Mesothelial cell of epicardium (in vitro differentiated cells): ENCODE data around the gene YWHAG. TPM values are rescaled to one million over a fixed set of nuclear protein-coding genes. Genes with fewer than 3 reads are reported as not detected.
A peak's percentile ranks its signal among the peaks of the same experiment; 100 is the strongest.
"Not testable (repeated sequence)": the region's sequence is repeated elsewhere in the genome, so short reads cannot be mapped to it uniquely, and the experiment has no call there.

Source experiments
- DNase-seq, 2 experiments: peaks; one replicate each; pipeline ENCODE4 v3.0.0; 2021; ENCODE audit warnings: low spot score in 2 of 2; ENCODE audit not compliant: unreplicated experiment in 2 of 2
- H3K27ac Mint-ChIP-seq: 2 replicates; pipeline ENCODE4 v1.8.0; 2021; ENCODE audit warnings: mixed read lengths
- H3K27me3 Mint-ChIP-seq: 2 replicates; pipeline ENCODE4 v1.8.0; 2021; ENCODE audit warnings: low read depth, mixed read lengths
- H3K36me3 Mint-ChIP-seq: 2 replicates; pipeline ENCODE4 v1.8.0; 2021; ENCODE audit warnings: mixed read lengths
- H3K4me1 Mint-ChIP-seq: 2 replicates; pipeline ENCODE4 v1.8.0; 2021; ENCODE audit warnings: mixed read lengths
- H3K4me3 Mint-ChIP-seq: 2 replicates; pipeline ENCODE4 v1.8.0; 2021; ENCODE audit warnings: mild to moderate bottlenecking, moderate library complexity, mixed read lengths
- H3K9me3 Mint-ChIP-seq: 2 replicates; pipeline ENCODE4 v1.8.0; 2021; ENCODE audit warnings: mixed read lengths
- CTCF ChIP-seq: fragments of 200-600 bp; sonication (generic); IDR thresholded peaks from one replicate; pipeline ENCODE4 v1.5.0; 2021; ENCODE audit warnings: antibody characterized with exemption; ENCODE audit not compliant: unreplicated experiment
- total RNA-seq: library from RNA; stranded (reverse); gene quantifications from 3 replicates; pipeline ENCODE4 v1.2.1, GENCODE V29; 2021

The YWHAG gene
- total RNA-seq, 1 donor from 2014 or later: 145 TPM

GRCh38 chr7:76291351-76292212 is 67.2 kb downstream of the YWHAG start:
- no peaks in the 10 kb centered on the region for H3K27me3 Mint-ChIP-seq
- H3K4me3 Mint-ChIP-seq: peak overlapping the region; percentile 48
- peak; percentile 97 for TF ChIP-seq CTCF
- no peaks in the 10 kb centered on the region for H3K36me3 Mint-ChIP-seq
- H3K4me1 Mint-ChIP-seq: peaks cover 42% of the 10 kb centered on the region
- H3K27ac Mint-ChIP-seq: peak overlapping the region; percentile 98
- peak; percentile 70 to 98 for DNase-seq
- H3K9me3 Mint-ChIP-seq: no peaks in the 10 kb centered on the region

DNA sequence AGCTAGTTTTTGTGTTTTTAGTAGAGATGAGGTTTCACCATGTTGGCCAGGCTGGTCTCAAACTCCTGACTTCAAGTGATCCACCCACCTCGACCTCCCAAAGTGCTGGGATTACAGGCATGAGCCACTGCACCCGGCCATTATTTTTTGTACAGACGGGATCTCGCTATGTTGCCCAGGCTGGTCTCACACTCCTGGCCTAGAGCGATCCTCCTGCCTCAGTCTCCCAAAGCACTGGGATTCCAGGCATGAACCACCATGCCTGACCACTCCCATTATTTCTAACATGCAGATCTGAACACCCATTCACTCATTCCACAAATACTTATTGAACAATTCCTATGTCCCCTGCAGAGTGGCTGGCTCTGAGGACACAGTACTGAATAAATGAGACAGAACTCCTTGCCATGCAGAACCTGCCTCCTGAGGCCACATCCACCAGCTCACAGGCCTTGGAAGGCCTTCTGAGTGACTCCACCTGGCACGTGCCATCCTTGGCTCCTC is 67.9 kb downstream of the YWHAG start:
- H3K4me3 Mint-ChIP-seq, DNase-seq, H3K27me3 Mint-ChIP-seq, H3K36me3 Mint-ChIP-seq, H3K9me3 Mint-ChIP-seq: not testable (repeated sequence)
- Mint-ChIP-seq H3K4me1 (peaks cover 42% of the 10 kb centered on the region), H3K27ac (peak overlapping the region; percentile 98)

- H3K4me3 Mint-ChIP-seq: no peak overlapping the region
- no peak for TF ChIP-seq CTCF
- H3K27ac Mint-ChIP-seq: no peak overlapping the region
- no peaks in the 10 kb centered on the region for H3K9me3 Mint-ChIP-seq
- DNase-seq: no peak
- H3K4me1 Mint-ChIP-seq: peaks cover 22% of the 10 kb centered on the region
- peaks cover 26% of the 10 kb centered on the region for H3K27me3 Mint-ChIP-seq
- H3K36me3 Mint-ChIP-seq: no peaks in the 10 kb centered on the region
Observed at GRCh38 chr7:76286842-76287403, 71.9 kb downstream of the YWHAG start.

DNA sequence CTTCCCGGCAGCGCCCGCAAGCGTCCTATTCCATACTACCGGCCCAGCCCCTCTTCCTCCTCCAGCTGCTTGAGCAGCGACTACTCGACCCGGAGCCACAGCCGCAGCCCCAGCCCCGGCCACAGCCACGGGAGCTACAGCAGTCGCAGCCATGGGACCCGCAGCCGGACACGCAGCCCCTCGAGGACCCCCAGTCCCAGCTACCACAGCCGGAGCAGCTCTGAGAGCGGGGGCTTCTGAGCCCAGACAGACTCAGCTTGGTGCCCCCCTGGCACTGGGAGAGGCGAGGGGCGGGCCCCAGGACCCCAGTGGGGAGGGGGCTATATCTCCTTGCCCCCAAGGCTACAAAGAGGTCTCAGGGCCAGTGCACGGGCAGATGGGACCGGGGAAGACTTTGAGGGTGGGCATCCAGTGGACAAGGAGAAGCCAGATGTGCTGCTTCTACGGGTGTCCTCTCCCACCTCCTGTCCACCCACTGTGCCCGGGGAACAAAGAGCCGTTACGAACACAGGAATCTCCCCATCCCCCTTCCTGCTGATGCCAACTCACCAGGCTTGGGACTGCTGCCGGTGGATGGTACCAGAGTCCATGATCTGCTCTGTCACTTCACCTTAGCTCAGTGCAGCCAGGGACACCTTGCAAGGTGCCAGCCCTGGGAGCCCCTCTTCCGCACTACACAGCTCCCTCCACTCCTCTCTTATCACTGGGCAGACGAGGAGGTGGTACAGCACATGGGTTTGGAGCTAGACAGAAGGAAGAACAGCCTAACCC is 73.0 kb downstream of the YWHAG start:
- H3K4me1 Mint-ChIP-seq: peaks cover 17% of the 10 kb centered on the region
- H3K36me3 Mint-ChIP-seq: no peaks in the 10 kb centered on the region
- TF ChIP-seq CTCF: no peak
- H3K27me3 Mint-ChIP-seq: peaks cover 32% of the 10 kb centered on the region
- DNase-seq: no peak
- H3K4me3 Mint-ChIP-seq: no peak overlapping the region
- H3K9me3 Mint-ChIP-seq: no peaks in the 10 kb centered on the region
- H3K27ac Mint-ChIP-seq: no peak overlapping the region

DNA sequence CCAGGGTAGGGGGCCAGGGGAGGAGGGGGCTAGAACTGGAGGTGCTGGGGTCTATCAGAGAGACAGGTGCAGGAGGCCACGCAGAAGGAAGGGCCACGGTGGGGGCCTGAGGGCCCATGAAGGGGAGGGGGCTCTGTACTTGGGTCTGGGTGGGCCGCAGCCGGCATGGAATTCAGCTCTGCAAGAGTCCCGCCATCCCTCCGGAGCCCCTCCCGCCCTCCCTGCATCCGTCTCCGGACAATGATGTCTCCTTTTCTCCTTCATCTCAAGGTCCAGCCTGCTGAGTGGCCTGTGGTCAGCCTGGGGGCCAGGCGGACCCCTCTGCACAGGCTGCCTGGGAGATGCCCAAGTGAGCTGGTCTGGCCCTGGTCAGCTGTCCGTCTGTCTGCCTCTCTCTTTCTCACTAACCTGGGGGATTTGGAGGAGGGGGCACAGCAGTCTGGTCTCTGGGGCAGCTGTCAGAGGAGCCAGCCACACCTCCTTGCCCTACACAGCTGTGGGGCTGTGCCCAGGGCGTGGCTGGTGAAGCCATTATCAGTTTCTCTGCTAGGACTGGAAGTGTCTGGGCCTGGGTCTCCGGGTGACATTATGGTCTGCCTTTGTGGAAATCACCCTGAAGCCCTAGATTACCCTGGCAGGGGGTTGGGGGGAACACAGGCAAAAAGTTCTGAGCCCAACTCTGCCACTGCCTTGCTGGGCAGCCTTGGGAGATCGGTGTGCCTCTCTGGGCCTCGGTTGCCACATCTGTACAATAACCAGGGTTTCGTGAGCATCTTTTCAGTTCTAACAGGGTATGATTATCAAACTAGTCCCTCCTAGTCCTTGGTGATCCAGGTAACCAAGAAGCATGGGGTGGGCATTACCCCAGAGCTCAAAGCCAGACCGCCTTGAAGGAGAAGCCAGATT is 75.3 kb downstream of the YWHAG start:
- Mint-ChIP-seq H3K4me1 (peaks cover 12% of the 10 kb centered on the region), H3K9me3 (no peaks in the 10 kb centered on the region), H3K27ac (no peak overlapping the region), H3K4me3 (peak overlapping the region; percentile 57), H3K36me3 (no peaks in the 10 kb centered on the region), H3K27me3 (peaks cover 53% of the 10 kb centered on the region)
- DNase-seq: no peak
- no peak for TF ChIP-seq CTCF
